ENCODE measurements around the gene SLC22A8. TPM values are rescaled to one million over a fixed set of nuclear protein-coding genes. Genes with fewer than 3 reads are reported as not detected.
A peak's percentile ranks its signal among the peaks of the same experiment; 100 is the strongest.

The SLC22A8 gene
- total RNA-seq, 4 donors from 2014 or later = not detected

- Histone ChIP-seq H3K4me3 (replicated peaks in 1 of 3) (no peak overlapping the region), H3K9me3 (no peaks in the 10 kb centered on the region), H3K4me1 (no peaks in the 10 kb centered on the region), H3K36me3 (no peaks in the 10 kb centered on the region), H3K27ac (no peak overlapping the region), H3K27me3 (no peaks in the 10 kb centered on the region)
- 79 to 84% methylated on average over 9 of the region's 9 CpGs for WGBS, 2 donors
- no peak for TF ChIP-seq POLR2A (IDR thresholded peaks at IDR 0.05)
- TF ChIP-seq CTCF (IDR thresholded peaks at IDR 0.05) = no peak
- intact Hi-C loops (cut with DNase I) = no loop called here
- no peak for DNase-seq
Observed at GRCh38 chr11:63001456-63001855, 14.2 kb downstream of the SLC22A8 start.

- TF ChIP-seq POLR2A (IDR thresholded peaks at IDR 0.05) (no peak), CTCF (IDR thresholded peaks at IDR 0.05) (no peak)
- WGBS, 2 donors = 36 to 61% methylated on average over 4 to 7 of the region's 7 CpGs
- Histone ChIP-seq H3K27me3 (no peaks in the 10 kb centered on the region), H3K27ac (no peak overlapping the region), H3K36me3 (no peaks in the 10 kb centered on the region), H3K4me1 (no peaks in the 10 kb centered on the region), H3K9me3 (no peaks in the 10 kb centered on the region), H3K4me3 (replicated peaks in 1 of 3) (no peak overlapping the region)
- intact Hi-C loops (cut with DNase I) = no loop called here
- DNase-seq = peak; percentile 72 to 84
Observed at GRCh38 chr11:62999649-63000048, 16.0 kb downstream of the SLC22A8 start.

- no peaks in the 10 kb centered on the region for H3K36me3 ChIP-seq
- no peaks in the 10 kb centered on the region for H3K9me3 ChIP-seq
- no peak overlapping the region for H3K4me3 ChIP-seq (replicated peaks in 1 of 3)
- TF ChIP-seq CTCF (IDR thresholded peaks at IDR 0.05) = no peak
- no peak for TF ChIP-seq POLR2A (IDR thresholded peaks at IDR 0.05)
- intact Hi-C loops (cut with DNase I) = no loop called here
- H3K4me1 ChIP-seq = no peaks in the 10 kb centered on the region
- no peak overlapping the region for H3K27ac ChIP-seq
- no peaks in the 10 kb centered on the region for H3K27me3 ChIP-seq
- no peak for DNase-seq
- WGBS, 2 donors = 88 to 91% methylated on average over 5 of the region's 5 CpGs
Observed at GRCh38 chr11:62999156-62999555, 16.5 kb downstream of the SLC22A8 start.

DNA sequence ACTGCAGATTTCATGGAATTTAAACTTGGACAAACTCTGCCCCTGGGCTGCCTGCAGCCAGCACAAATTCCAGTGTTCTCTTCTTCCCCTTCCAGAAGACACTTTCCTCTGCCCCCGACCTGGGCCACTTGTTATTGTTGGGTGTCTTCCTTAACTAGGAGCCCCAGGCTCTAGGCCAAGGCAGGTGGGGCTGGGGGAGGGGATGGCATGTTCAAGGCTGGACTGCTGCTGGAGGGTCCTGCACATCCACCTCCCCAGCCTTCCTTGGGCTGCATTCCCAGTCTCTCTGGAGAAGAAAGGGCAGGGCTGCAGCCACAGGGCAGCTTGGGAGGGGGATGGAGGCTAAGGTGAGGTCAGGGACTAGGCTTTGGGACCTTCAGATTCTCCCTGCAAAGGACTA is 19.4 kb downstream of the SLC22A8 start:
- Histone ChIP-seq H3K27ac (no peak overlapping the region), H3K4me1 (no peaks in the 10 kb centered on the region), H3K4me3 (replicated peaks in 1 of 3) (no peak overlapping the region), H3K27me3 (no peaks in the 10 kb centered on the region), H3K36me3 (no peaks in the 10 kb centered on the region), H3K9me3 (no peaks in the 10 kb centered on the region)
- intact Hi-C loops (cut with DNase I) = no loop called here
- TF ChIP-seq POLR2A (IDR thresholded peaks at IDR 0.05) (no peak), CTCF (IDR thresholded peaks at IDR 0.05) (no peak)
- 22 to 27% methylated on average over 1 of the region's 1 CpG for WGBS, 2 donors
- peak; percentile 13 to 22 for DNase-seq

DNA sequence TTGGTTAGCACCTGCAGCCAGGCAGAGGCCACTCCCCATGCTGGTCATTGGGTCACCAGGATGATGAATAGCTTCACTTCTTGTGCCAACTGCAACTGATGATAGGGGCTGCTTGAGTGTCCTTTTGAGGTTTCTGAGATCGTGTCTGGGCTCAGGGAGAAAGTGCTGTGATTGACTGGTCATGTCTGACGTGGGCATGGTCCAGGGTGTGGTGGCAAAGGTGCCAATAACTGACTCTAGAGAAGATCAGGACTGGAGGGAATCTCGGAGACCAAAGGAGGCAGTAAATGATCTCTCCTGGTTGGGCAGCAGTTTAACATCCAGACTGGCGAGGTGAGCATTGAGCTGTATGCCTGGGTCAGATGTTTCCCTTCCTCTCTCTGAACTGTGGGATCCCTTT is 20.9 kb downstream of the SLC22A8 start:
- intact Hi-C loops (cut with DNase I) = no loop called here
- Histone ChIP-seq H3K9me3 (no peaks in the 10 kb centered on the region), H3K36me3 (no peaks in the 10 kb centered on the region), H3K27ac (no peak overlapping the region), H3K4me3 (replicated peaks in 1 of 3) (no peak overlapping the region), H3K4me1 (no peaks in the 10 kb centered on the region), H3K27me3 (no peaks in the 10 kb centered on the region)
- no peak for DNase-seq
- WGBS, 2 donors = 73 to 85% methylated on average over 4 of the region's 4 CpGs
- TF ChIP-seq CTCF (IDR thresholded peaks at IDR 0.05) (no peak), POLR2A (IDR thresholded peaks at IDR 0.05) (no peak)

Measured in thyroid gland (tissue), 4 donors.